Caco-2 (cell line): ENCODE data around the gene SLC22A17. TPM values are rescaled to one million over a fixed set of nuclear protein-coding genes. Genes with fewer than 3 reads are reported as not detected.

Experiments
- BruUV-seq: library from RNA; stranded (reverse); fragments of 400-500 nt; replicated peaks from 2 replicates; lab custom pipeline; 2021; lab: Mats Ljungman, UMichigan
- CTCF ChIA-PET: fragments of 300-600 bp; sonication (Branson Sonifier 250); formaldehyde crosslinking; loops from one replicate; lab custom pipeline; 2022; ENCODE audit warnings: antibody characterized with exemption; lab: Charles Lee
- POLR2A ChIA-PET: fragments of 300-600 bp; sonication (Branson Sonifier 250); formaldehyde crosslinking; loops from one replicate; lab custom pipeline; 2022; ENCODE audit warnings: antibody characterized with exemption; lab: Charles Lee
- DNase-seq, 2 experiments: peaks; one replicate each; pipeline versions ENCODE4 v3.0.0 to v3.0.0-alpha.2; 2020 to 2022
- H3K27me3 ChIP-seq: replicated peaks from 2 replicates; pipeline ENCODE4 v1.6.0; 2011; ENCODE audit warnings: low read length; ENCODE audit not compliant: control insufficient read depth, insufficient read depth
- H3K36me3 ChIP-seq: 2 replicates; pipeline ENCODE4 v1.5.1; 2011; ENCODE audit warnings: low read length; ENCODE audit not compliant: control insufficient read depth, insufficient read depth
- H3K4me1 ChIP-seq: fragments of 250-450 bp; sonication (Bioruptor Pico); 2 replicates; pipeline ENCODE4 v1.5.1; 2020; ENCODE audit warnings: mild to moderate bottlenecking
- H3K4me3 ChIP-seq: 2 replicates; pipeline ENCODE4 v1.5.1; 2011; ENCODE audit warnings: low read depth, mild to moderate bottlenecking, control low read depth, low read length
- H3K9me3 ChIP-seq: fragments of 250-450 bp; sonication (Bioruptor Pico); 2 replicates; pipeline ENCODE4 v1.5.1; 2020; ENCODE audit warnings: mild to moderate bottlenecking, moderate library complexity
- H3K27ac Mint-ChIP-seq: one replicate; pipeline ENCODE4 v1.8.0; 2022; ENCODE audit warnings: mixed read lengths; ENCODE audit not compliant: unreplicated experiment
- H3K27me3 Mint-ChIP-seq: one replicate; pipeline ENCODE4 v1.8.0; 2022; ENCODE audit warnings: mixed read lengths; ENCODE audit not compliant: insufficient read depth, unreplicated experiment
- H3K36me3 Mint-ChIP-seq: one replicate; pipeline ENCODE4 v1.8.0; 2022; ENCODE audit warnings: mild to moderate bottlenecking, mixed read lengths; ENCODE audit not compliant: insufficient read depth, unreplicated experiment
- H3K4me1 Mint-ChIP-seq: one replicate; pipeline ENCODE4 v1.8.0; 2022; ENCODE audit warnings: low read depth, mixed read lengths; ENCODE audit not compliant: unreplicated experiment
- H3K4me3 Mint-ChIP-seq: one replicate; pipeline ENCODE4 v1.8.0; 2022; ENCODE audit warnings: mild to moderate bottlenecking, moderate library complexity, mixed read lengths; ENCODE audit not compliant: unreplicated experiment
- H3K9me3 Mint-ChIP-seq: one replicate; pipeline ENCODE4 v1.8.0; 2022; ENCODE audit warnings: mixed read lengths; ENCODE audit not compliant: unreplicated experiment
- intact Hi-C: fragments of 100-400 bp; cut with micrococcal nuclease; formaldehyde crosslinking; loops from one replicate; pipeline ENCODE4 v1.10.0; 2022; ENCODE audit not compliant: unreplicated experiment
- total RNA-seq: library from RNA; stranded (reverse); gene quantifications from 2 replicates; pipeline ENCODE4 v1.2.3, GENCODE V29; 2022
- TF ChIP-seq, protein P1 (sequence below), 2 experiments: fragments of 200-600 bp in 1 of 2; IDR thresholded peaks; 1 replicate in 1 of 2; 2 replicates in 1 of 2; pipeline versions ENCODE4 v1.5.1 to v1.8.0; 2011 to 2022; ENCODE audit warnings: antibody characterized with exemption in 1 of 2, control low read depth in 1 of 2, inconsistent platforms in 1 of 2, low read depth in 1 of 2, low read length in 1 of 2, mild to moderate bottlenecking in 1 of 2, moderate library complexity in 1 of 2; ENCODE audit not compliant: insufficient read depth in 1 of 2, severe bottlenecking in 1 of 2, unreplicated experiment in 1 of 2

SLC22A17 gene
- total RNA-seq, 1 experiment from 2014 or later, result 3.1 TPM

DNA sequence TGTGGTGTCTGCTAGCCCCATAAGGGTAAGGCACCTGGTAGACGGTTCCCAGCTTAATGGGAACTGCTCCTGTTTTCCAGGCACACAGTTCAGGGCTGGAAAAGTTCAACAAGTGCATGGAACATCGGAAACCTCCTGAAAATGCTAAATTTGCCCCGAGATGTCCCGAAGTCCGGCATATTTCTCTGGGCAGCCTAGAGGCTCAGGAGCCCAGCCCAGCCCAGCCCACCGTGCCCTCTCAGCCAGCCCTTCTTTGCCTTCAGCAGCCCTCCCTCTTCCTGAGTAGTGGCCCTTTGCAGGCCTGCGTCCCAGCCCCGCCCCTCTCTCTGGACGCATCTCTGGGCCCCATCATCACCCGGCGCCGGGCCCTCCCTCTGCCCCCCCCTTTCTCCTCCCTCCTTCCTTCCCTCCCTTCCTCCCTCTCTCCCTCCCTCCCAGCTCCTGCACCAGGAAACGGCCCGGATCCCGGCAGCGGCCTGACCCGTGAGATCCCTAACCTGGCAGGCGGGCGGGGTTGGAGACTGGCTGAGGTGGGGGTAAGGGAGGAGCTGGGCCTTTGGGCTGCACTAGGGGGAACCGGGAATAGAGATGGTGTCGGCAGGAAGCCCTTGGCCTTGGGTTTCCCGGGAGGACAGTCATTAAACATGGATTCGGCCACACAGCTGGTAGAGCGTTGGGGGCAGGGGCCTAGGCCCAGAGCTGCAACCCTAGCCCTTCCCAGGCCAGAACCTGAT lies 46.1 kb downstream of the SLC22A17 start, which contains the start of gene BCL2L2:
BCL2L2 (plus strand) TSS at position 422 of the 734 bp plus-strand sequence. CDS start 935 bp downstream, outside the sequence.
- peak; percentile 91 to 94 for DNase-seq
- Mint-ChIP-seq H3K27ac (peak within 1 kb of the TSS; percentile 78), H3K4me3 (peak within 1 kb of the TSS; percentile 75), H3K9me3 (no peaks in the 10 kb centered on the region), H3K27me3 (no peaks in the 10 kb centered on the region), H3K36me3 (peaks cover 24% of the 10 kb centered on the region), H3K4me1 (peaks cover 14% of the 10 kb centered on the region)
- peak within 1 kb of the TSS; percentile 68 for H3K4me3 ChIP-seq
- H3K4me1 ChIP-seq, result peaks cover 15% of the 10 kb centered on the region; the same call in 1 of the 2 replicates
- ChIA-PET POLR2A (interaction anchor here (0.6 to 3.0 kb wide), 9 partner anchors 15 to 248 kb away, joined by 4 to 51 read pairs (median 7); partner anchors contain the start of genes ACIN1, C14orf119 and PABPN1), CTCF (interaction anchor here (0.7 to 1.4 kb wide), 5 partner anchors 14 to 186 kb away, joined by 3 to 7 read pairs (median 4); partner anchors contain the start of genes HOMEZ and PABPN1)
- H3K36me3 ChIP-seq, result peaks cover 1% of the 10 kb centered on the region; the same call in 1 of the 2 replicates
- no peaks in the 10 kb centered on the region for H3K27me3 ChIP-seq
- no peaks in the 10 kb centered on the region for H3K9me3 ChIP-seq
- TF ChIP-seq, protein P1, sequence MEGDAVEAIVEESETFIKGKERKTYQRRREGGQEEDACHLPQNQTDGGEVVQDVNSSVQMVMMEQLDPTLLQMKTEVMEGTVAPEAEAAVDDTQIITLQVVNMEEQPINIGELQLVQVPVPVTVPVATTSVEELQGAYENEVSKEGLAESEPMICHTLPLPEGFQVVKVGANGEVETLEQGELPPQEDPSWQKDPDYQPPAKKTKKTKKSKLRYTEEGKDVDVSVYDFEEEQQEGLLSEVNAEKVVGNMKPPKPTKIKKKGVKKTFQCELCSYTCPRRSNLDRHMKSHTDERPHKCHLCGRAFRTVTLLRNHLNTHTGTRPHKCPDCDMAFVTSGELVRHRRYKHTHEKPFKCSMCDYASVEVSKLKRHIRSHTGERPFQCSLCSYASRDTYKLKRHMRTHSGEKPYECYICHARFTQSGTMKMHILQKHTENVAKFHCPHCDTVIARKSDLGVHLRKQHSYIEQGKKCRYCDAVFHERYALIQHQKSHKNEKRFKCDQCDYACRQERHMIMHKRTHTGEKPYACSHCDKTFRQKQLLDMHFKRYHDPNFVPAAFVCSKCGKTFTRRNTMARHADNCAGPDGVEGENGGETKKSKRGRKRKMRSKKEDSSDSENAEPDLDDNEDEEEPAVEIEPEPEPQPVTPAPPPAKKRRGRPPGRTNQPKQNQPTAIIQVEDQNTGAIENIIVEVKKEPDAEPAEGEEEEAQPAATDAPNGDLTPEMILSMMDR (IDR thresholded peaks at IDR 0.05; ENCODE audit: insufficient read depth in 1 of 2, low read depth in 1 of 2, low read length in 1 of 2, severe bottlenecking in 1 of 2, unreplicated experiment in 1 of 2), result no peak
- intact Hi-C loops, result loop anchor here (1.0 kb wide), 2 partner anchors 15 to 20 kb away; partner anchors contain the start of genes HOMEZ and PABPN1
- no TSS peak for BruUV-seq

DNA sequence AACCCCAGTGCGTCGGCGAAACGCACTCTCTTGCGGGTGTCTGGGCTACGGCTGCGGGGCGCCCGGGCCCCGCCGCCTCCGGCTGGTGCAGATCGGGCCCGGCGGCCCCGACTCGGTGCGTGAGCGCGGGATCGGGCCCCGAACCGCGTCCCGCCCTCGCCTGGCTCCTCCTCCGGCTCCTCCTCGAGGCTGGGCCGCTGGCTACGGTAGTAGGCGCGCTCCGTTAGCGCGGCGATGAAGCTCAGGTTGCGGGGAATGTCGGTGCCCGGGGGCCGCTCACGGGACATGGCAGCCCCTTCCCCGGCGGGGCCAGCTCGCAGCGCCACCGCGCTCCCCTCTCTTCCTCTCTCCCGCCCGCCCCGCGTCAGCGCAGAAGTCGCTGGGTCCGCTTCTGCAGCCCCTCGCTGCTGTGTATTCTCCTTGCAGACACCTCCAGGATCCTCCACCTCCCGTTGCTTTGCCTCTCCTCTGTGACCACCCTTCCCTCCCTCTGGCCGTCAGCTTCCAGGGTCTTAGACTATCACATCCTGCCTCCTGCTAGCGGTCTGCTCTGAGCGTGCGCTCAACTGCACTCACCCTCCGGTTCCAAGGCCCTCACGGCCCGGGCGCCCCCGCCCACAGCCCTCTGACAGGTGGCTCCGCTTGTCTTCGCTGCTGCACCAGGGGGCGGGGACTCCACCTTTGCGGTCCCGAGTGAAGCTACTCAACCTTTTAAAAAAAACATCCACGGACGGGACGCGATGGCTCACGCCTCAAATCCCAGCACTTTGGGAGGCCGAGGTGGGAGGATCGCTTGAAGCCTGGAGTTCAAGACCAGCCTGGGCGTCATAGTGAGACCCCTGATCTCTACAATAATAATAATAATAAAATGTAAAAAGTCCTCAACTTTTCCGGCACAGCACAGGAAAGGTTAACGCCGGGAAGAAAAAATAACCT lies 50.1 kb downstream of the SLC22A17 start, which contains the start of gene PPP1R3E:
PPP1R3E (minus strand) TSS at position 570 of the 936 bp plus-strand sequence; CDS start at position 287, 283 bp downstream.
- no peaks in the 10 kb centered on the region for H3K36me3 ChIP-seq
- H3K4me1 Mint-ChIP-seq, result peaks cover 11% of the 10 kb centered on the region
- DNase-seq, result peak; percentile 78 to 79
- peak within 1 kb of the TSS; percentile 100 for H3K4me3 Mint-ChIP-seq
- intact Hi-C loops, result loop anchor here (5.0 kb wide), 1 partner anchor 180 kb away; no protein-coding TSS in a partner anchor
- H3K27me3 Mint-ChIP-seq, result no peaks in the 10 kb centered on the region
- peaks cover 26% of the 10 kb centered on the region; the same call in 1 of the 2 replicates for H3K4me1 ChIP-seq
- no TSS peak for BruUV-seq
- POLR2A ChIA-PET, result interaction anchor here (3.9 kb wide), 1 partner anchor 19 kb away, joined by 39 read pairs; the partner anchor contains the start of gene PABPN1
- H3K27ac Mint-ChIP-seq, result peak within 1 kb of the TSS; percentile 90
- CTCF ChIA-PET, result interaction anchor here (0.6 to 2.4 kb wide), 5 partner anchors 16 to 85 kb away, joined by 4 to 19 read pairs (median 9); partner anchors contain the start of genes HOMEZ and PABPN1
- no peaks in the 10 kb centered on the region for H3K27me3 ChIP-seq
- TF ChIP-seq, protein P1 (IDR thresholded peaks at IDR 0.05; ENCODE audit: insufficient read depth in 1 of 2, low read depth in 1 of 2, low read length in 1 of 2, severe bottlenecking in 1 of 2, unreplicated experiment in 1 of 2), result no peak
- no peaks in the 10 kb centered on the region for H3K9me3 ChIP-seq
- H3K4me3 ChIP-seq, result peak within 1 kb of the TSS; percentile 66
- H3K9me3 Mint-ChIP-seq, result no peaks in the 10 kb centered on the region
- H3K36me3 Mint-ChIP-seq, result peaks cover 22% of the 10 kb centered on the region
